HuH-7 (cell line): ENCODE data around the gene B4GALNT4.
"Not testable (repeated sequence)": the region's sequence is repeated elsewhere in the genome, so short reads cannot be mapped to it uniquely, and the experiment has no call there.

Source experiments
- DNase-seq: peaks from one replicate; pipeline ENCODE4 v3.0.0; 2011; ENCODE audit warnings: low spot score

B4GALNT4 gene

GRCh38 chr11:335779-336658 is 33.3 kb upstream of the B4GALNT4 start:
- no peak for DNase-seq

GRCh38 chr11:336659-337198 is 32.6 kb upstream of the B4GALNT4 start:
- DNase-seq = no peak

GRCh38 chr11:337711-338110 is 31.6 kb upstream of the B4GALNT4 start:
- no peak for DNase-seq

- DNase-seq = no peak
These were observed 29.3 kb upstream of the B4GALNT4 start for GRCh38 chr11:339963-340362.

GRCh38 chr11:340539-341512 is 28.5 kb upstream of the B4GALNT4 start:
- no peak for DNase-seq

GRCh38 chr11:342328-342727 is 27.0 kb upstream of the B4GALNT4 start:
- no peak for DNase-seq

- no peak for DNase-seq
These were observed 24.3 kb upstream of the B4GALNT4 start for GRCh38 chr11:344836-345578.

- no peak for DNase-seq
These were observed 22.8 kb upstream of the B4GALNT4 start for GRCh38 chr11:346529-346928.

- not testable (repeated sequence) for DNase-seq
These were observed 19.9 kb upstream of the B4GALNT4 start for GRCh38 chr11:349270-349954.

- not testable (repeated sequence) for DNase-seq
These were observed 19.1 kb upstream of the B4GALNT4 start for GRCh38 chr11:350033-350722.

GRCh38 chr11:350723-351255 is 18.5 kb upstream of the B4GALNT4 start:
- DNase-seq = no peak

GRCh38 chr11:351411-351810 is 17.9 kb upstream of the B4GALNT4 start:
- DNase-seq = no peak

- no peak for DNase-seq
These were observed 16.8 kb upstream of the B4GALNT4 start for GRCh38 chr11:352456-353031.

GRCh38 chr11:353179-353873 is 16.0 kb upstream of the B4GALNT4 start:
- peak; percentile 71 for DNase-seq

GRCh38 chr11:355581-356458 is 13.5 kb upstream of the B4GALNT4 start:
- peak; percentile 91 for DNase-seq

- DNase-seq = no peak
These were observed 12.7 kb upstream of the B4GALNT4 start for GRCh38 chr11:356610-357009.

- DNase-seq = no peak
These were observed 11.7 kb upstream of the B4GALNT4 start for GRCh38 chr11:357582-357981.

GRCh38 chr11:358129-358800 is 11.0 kb upstream of the B4GALNT4 start:
- no peak for DNase-seq
